Stimulated activated naive CD4-positive, alpha-beta T cell (primary cell): ENCODE measurements around the gene COPRS.
A peak's percentile ranks its signal among the peaks of the same experiment; 100 is the strongest.

ENCODE experiments used
- DNase-seq, 6 experiments: peaks; one replicate each; lab custom pipeline; 2025; lab: John Stamatoyannopoulos, UW

COPRS gene

GRCh38 chr17:31858642-31859486, at the start of gene COPRS:
Gene COPRS (minus strand): TSS chr17:31859244. CDS start chr17:31859199, 45 bp downstream.
- DNase-seq = peak; percentile 63 to 79 (median 78)

- DNase-seq = no peak
Observed at GRCh38 chr17:31908386-31908785, 49.3 kb upstream of the COPRS start.

- DNase-seq = peak in 3 of 6 experiments; percentile 20 to 32 (median 20)
Observed at GRCh38 chr17:31907342-31907962, 48.4 kb upstream of the COPRS start.

- DNase-seq = no peak
Observed at GRCh38 chr17:31903401-31903800, 44.4 kb upstream of the COPRS start.

- no peak for DNase-seq
Observed at GRCh38 chr17:31902693-31903092, 43.6 kb upstream of the COPRS start.

GRCh38 chr17:31900877-31901276, 41.8 kb upstream of the COPRS start:
- DNase-seq = no peak

- no peak for DNase-seq
Observed at GRCh38 chr17:31888124-31888523, 29.1 kb upstream of the COPRS start.

GRCh38 chr17:31882571-31882970, 23.5 kb upstream of the COPRS start:
- no peak for DNase-seq

GRCh38 chr17:31880311-31880710, 21.3 kb upstream of the COPRS start:
- no peak for DNase-seq

GRCh38 chr17:31878703-31879073, 19.6 kb upstream of the COPRS start:
- no peak for DNase-seq

- DNase-seq = no peak
Observed at GRCh38 chr17:31877911-31878702, 19.1 kb upstream of the COPRS start.

- no peak for DNase-seq
Observed at GRCh38 chr17:31877341-31877740, 18.3 kb upstream of the COPRS start.

- DNase-seq = no peak
Observed at GRCh38 chr17:31875081-31875480, 16.0 kb upstream of the COPRS start.

GRCh38 chr17:31869797-31870568, 10.9 kb upstream of the COPRS start:
- DNase-seq = no peak

GRCh38 chr17:31869031-31869430, 10.0 kb upstream of the COPRS start:
- DNase-seq = no peak

GRCh38 chr17:31859487-31860008, 504 bp upstream of the COPRS start:
- DNase-seq = no peak

- no peak for DNase-seq
Observed at GRCh38 chr17:31857920-31858641, 963 bp downstream of the COPRS start.

GRCh38 chr17:31856750-31857149, 2.3 kb downstream of the COPRS start:
- DNase-seq = no peak

GRCh38 chr17:31854672-31855071, 4.4 kb downstream of the COPRS start:
- DNase-seq = no peak

GRCh38 chr17:31853911-31854470, 5.1 kb downstream of the COPRS start:
- no peak for DNase-seq

GRCh38 chr17:31845291-31845690, 13.8 kb downstream of the COPRS start:
- no peak for DNase-seq
